ENCODE data around the gene MRPL37.

The MRPL37 gene

DNA sequence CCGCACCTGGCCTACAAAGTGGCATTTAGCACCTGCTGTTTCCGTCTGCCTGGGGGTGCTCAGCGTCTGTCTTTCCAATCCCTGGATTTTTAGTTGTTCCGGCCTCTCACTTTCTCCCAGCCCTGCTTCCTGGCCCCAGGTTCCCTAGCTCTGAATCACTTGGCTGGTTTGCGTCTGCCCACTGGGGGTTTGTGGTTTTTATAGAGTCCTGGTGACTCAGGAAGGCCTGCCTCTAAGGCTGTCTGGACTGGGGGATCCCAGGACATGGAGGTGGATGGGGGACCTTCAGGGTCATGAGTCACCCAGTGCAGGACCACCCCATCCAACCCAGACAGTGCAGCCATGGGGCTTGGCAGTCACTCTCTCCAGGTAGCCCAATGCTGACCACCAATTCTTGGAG, 53.5 kb downstream of the MRPL37 start:
- no peaks in the 10 kb centered on the region for H3K9me3 ChIP-seq (ENCODE audit: insufficient read depth, low read length)
- H2AFZ ChIP-seq (ENCODE audit: low read depth, low read length, severe bottlenecking), result no peak overlapping the region
- H3K27ac ChIP-seq (ENCODE audit: low read depth, low read length), result no peak overlapping the region
- no peak overlapping the region for H3K9ac ChIP-seq (ENCODE audit: low read length)
- no peak overlapping the region for H3K4me2 ChIP-seq (ENCODE audit: low read depth, low read length, poor library complexity, severe bottlenecking)
- H3K9me2 ChIP-seq (replicated peaks; ENCODE audit: insufficient read depth, low read length), result no peaks in the 10 kb centered on the region
- no peak overlapping the region for H3K4me3 ChIP-seq (ENCODE audit: insufficient read depth, low read length, poor library complexity, severe bottlenecking)
- TF ChIP-seq EZH2phosphoT487 (conservative IDR thresholded peaks at IDR 0.05; ENCODE audit: low read length), result no peak
- TF ChIP-seq CTCF (IDR thresholded peaks at IDR 0.05; ENCODE audit: insufficient read depth, low read length, poor library complexity, severe bottlenecking), result no peak
- H3K27me3 ChIP-seq (ENCODE audit: low read length), result no peaks in the 10 kb centered on the region
- no peaks in the 10 kb centered on the region for H3K36me3 ChIP-seq (ENCODE audit: low read length)
- no peaks in the 10 kb centered on the region for H3K79me2 ChIP-seq (ENCODE audit: insufficient read depth, low read length)
- no peaks in the 10 kb centered on the region for H4K20me1 ChIP-seq (ENCODE audit: low read depth, low read length)
- no peaks in the 10 kb centered on the region for H3F3A ChIP-seq (ENCODE audit: insufficient read depth)

DNA sequence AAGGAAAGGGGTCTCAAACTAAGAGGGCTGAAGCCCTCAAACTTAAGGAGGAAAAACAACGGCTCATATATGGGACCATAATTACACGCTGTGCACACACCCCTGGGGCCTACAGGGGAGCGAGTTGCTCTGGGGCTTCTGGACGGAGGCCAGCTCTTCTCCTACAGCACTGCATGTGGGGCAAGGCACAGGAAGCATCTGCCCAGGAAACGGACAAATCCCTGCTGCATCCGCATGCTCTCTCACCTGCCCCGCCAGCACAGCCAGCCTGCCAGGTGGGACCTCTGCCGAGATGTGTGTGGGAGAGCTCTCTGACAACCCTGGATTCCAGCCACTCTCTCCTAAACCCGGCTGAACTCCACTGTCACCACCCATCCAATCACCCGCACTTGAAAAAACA, 54.1 kb downstream of the MRPL37 start:
- no peak overlapping the region for H3K4me2 ChIP-seq (ENCODE audit: low read depth, low read length, poor library complexity, severe bottlenecking)
- no peak overlapping the region for H3K27ac ChIP-seq (ENCODE audit: low read depth, low read length)

DNA sequence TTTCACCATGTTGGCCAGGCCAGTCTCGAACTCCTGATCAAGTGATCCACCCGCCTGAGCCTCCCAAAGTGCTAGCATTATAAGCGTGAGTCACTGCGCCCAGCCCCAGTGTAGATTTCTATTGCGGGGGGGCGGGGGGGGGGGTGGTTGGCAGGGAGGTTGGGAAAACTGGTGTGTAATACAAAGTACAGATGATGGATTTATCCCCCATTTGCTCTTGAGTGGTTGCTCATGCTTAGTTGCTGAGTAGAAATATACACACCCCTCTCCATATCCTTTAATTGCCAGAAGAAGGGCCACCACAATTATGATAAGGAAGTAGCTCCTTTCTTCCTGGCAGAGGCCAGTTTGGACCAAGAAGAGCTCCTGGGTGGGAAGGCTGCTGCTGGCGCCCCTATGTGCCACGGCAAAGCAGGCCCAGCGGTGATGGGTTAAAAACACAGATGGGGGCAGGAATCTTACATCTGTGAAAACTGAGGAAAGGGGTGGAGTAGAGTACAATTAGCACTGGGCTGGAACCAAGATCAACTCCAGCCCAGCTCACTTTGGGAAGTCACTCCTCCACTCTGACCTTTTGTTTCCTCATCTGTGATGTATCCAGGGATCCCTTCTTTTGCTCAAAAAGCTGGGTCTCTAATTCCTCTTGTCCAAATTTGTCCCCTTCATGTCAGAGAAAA, 55.2 kb downstream of the MRPL37 start:
- Histone ChIP-seq H3K9me3 (ENCODE audit: insufficient read depth, low read length) (no peaks in the 10 kb centered on the region), H3K4me3 (ENCODE audit: insufficient read depth, low read length, poor library complexity, severe bottlenecking) (no peak overlapping the region), H3K9me2 (replicated peaks; ENCODE audit: insufficient read depth, low read length) (no peaks in the 10 kb centered on the region), H3K4me2 (ENCODE audit: low read depth, low read length, poor library complexity, severe bottlenecking) (no peak overlapping the region), H3K9ac (ENCODE audit: low read length) (no peak overlapping the region), H3K79me2 (ENCODE audit: insufficient read depth, low read length) (no peaks in the 10 kb centered on the region), H2AFZ (ENCODE audit: low read depth, low read length, severe bottlenecking) (no peak overlapping the region), H3F3A (ENCODE audit: insufficient read depth) (no peaks in the 10 kb centered on the region), H4K20me1 (ENCODE audit: low read depth, low read length) (no peaks in the 10 kb centered on the region), H3K36me3 (ENCODE audit: low read length) (no peaks in the 10 kb centered on the region), H3K27me3 (ENCODE audit: low read length) (no peaks in the 10 kb centered on the region), H3K27ac (ENCODE audit: low read depth, low read length) (no peak overlapping the region)
- TF ChIP-seq CTCF (IDR thresholded peaks at IDR 0.05; ENCODE audit: insufficient read depth, low read length, poor library complexity, severe bottlenecking) (no peak), EZH2phosphoT487 (conservative IDR thresholded peaks at IDR 0.05; ENCODE audit: low read length) (no peak)

More for the DNA sequence above, 54.1 kb downstream of the MRPL37 start:
- Histone ChIP-seq H3K27me3 (ENCODE audit: low read length) (no peaks in the 10 kb centered on the region), H2AFZ (ENCODE audit: low read depth, low read length, severe bottlenecking) (no peak overlapping the region), H4K20me1 (ENCODE audit: low read depth, low read length) (no peaks in the 10 kb centered on the region), H3F3A (ENCODE audit: insufficient read depth) (no peaks in the 10 kb centered on the region), H3K9me3 (ENCODE audit: insufficient read depth, low read length) (no peaks in the 10 kb centered on the region), H3K36me3 (ENCODE audit: low read length) (no peaks in the 10 kb centered on the region), H3K9ac (ENCODE audit: low read length) (no peak overlapping the region), H3K4me3 (ENCODE audit: insufficient read depth, low read length, poor library complexity, severe bottlenecking) (no peak overlapping the region), H3K79me2 (ENCODE audit: insufficient read depth, low read length) (no peaks in the 10 kb centered on the region), H3K9me2 (replicated peaks; ENCODE audit: insufficient read depth, low read length) (no peaks in the 10 kb centered on the region)
- TF ChIP-seq EZH2phosphoT487 (conservative IDR thresholded peaks at IDR 0.05; ENCODE audit: low read length) (no peak), CTCF (IDR thresholded peaks at IDR 0.05; ENCODE audit: insufficient read depth, low read length, poor library complexity, severe bottlenecking) (no peak)
